ENCODE results near the gene CALM1.

- TF ChIP-seq, protein P1, sequence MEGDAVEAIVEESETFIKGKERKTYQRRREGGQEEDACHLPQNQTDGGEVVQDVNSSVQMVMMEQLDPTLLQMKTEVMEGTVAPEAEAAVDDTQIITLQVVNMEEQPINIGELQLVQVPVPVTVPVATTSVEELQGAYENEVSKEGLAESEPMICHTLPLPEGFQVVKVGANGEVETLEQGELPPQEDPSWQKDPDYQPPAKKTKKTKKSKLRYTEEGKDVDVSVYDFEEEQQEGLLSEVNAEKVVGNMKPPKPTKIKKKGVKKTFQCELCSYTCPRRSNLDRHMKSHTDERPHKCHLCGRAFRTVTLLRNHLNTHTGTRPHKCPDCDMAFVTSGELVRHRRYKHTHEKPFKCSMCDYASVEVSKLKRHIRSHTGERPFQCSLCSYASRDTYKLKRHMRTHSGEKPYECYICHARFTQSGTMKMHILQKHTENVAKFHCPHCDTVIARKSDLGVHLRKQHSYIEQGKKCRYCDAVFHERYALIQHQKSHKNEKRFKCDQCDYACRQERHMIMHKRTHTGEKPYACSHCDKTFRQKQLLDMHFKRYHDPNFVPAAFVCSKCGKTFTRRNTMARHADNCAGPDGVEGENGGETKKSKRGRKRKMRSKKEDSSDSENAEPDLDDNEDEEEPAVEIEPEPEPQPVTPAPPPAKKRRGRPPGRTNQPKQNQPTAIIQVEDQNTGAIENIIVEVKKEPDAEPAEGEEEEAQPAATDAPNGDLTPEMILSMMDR (IDR thresholded peaks at IDR 0.05; ENCODE audit: low read length): no peak
- no peak for TF ChIP-seq EZH2 (IDR thresholded peaks at IDR 0.05; ENCODE audit: borderline replicate concordance, low read length)
Observed at GRCh38 chr14:90388982-90389381, 7.8 kb upstream of the CALM1 start.
